ENCODE data around the gene UPF3A.
"Not testable (repeated sequence)": the region's sequence is repeated elsewhere in the genome, so short reads cannot be mapped to it uniquely, and the experiment has no call there.

Gene UPF3A

DNA sequence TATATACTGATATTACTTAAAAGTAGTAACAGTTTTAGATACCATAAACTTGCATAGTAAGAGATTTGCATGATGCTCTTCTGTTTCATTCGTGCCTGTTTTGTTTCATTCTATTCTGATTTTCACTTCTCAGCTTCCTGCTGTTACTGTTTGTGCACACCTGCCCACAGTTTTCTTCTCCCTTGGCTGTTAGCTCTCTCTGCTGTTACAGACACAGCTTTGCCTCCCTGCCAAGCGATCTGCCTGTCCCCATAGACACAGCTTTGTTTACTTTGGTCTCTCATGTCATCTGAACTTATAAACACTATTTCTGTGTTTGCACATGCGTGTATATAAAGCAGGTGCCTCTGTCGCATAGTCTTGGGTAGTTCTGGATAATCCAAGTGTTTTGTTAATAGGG is 21.4 kb upstream of the UPF3A start:
- ChIA-PET CTCF (no interaction called here), POLR2A (interaction anchor here (0.6 to 1.4 kb wide), 2 partner anchors 11 to 12 kb away, joined by 3 read pairs; no protein-coding TSS in a partner anchor)
- no peak overlapping the region for H3K4me3 ChIP-seq (ENCODE audit: low read depth, low read length)
- no peak for DNase-seq (ENCODE audit: low read depth, low spot score)
- TF ChIP-seq, protein P1, sequence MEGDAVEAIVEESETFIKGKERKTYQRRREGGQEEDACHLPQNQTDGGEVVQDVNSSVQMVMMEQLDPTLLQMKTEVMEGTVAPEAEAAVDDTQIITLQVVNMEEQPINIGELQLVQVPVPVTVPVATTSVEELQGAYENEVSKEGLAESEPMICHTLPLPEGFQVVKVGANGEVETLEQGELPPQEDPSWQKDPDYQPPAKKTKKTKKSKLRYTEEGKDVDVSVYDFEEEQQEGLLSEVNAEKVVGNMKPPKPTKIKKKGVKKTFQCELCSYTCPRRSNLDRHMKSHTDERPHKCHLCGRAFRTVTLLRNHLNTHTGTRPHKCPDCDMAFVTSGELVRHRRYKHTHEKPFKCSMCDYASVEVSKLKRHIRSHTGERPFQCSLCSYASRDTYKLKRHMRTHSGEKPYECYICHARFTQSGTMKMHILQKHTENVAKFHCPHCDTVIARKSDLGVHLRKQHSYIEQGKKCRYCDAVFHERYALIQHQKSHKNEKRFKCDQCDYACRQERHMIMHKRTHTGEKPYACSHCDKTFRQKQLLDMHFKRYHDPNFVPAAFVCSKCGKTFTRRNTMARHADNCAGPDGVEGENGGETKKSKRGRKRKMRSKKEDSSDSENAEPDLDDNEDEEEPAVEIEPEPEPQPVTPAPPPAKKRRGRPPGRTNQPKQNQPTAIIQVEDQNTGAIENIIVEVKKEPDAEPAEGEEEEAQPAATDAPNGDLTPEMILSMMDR (IDR thresholded peaks at IDR 0.05; ENCODE audit: insufficient read depth, low read length, missing control alignments) = no peak

DNA sequence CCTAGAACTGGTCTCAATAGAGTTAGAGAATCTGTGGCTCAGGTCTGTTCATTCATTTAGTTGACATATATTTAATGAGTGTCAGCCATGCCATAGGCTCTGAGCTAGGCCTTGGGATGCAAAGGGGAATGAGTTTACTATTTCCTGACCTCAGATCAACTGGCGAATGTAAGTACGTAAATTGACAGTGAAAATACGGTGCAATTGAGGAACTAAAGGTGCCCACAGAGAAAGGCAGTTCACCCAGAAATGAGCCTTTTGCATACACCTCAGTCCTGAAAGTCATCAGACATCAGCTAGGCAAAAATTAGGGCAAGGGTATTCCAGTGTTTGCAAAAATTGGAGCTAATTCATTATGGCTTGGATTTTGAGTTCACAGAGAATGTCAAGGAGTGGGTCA is 20.6 kb upstream of the UPF3A start:
- CTCF ChIA-PET = no interaction called here
- TF ChIP-seq, protein P1 (IDR thresholded peaks at IDR 0.05; ENCODE audit: insufficient read depth, low read length, missing control alignments) = no peak
- DNase-seq (ENCODE audit: low read depth, low spot score) = no peak
- H3K4me3 ChIP-seq (ENCODE audit: low read depth, low read length) = no peak overlapping the region
- POLR2A ChIA-PET = interaction anchor here (1.4 kb wide), 1 partner anchor 12 kb away, joined by 3 read pairs; no protein-coding TSS in a partner anchor

GRCh38 chr13:114261328-114261965 is 20.0 kb upstream of the UPF3A start:
- DNase-seq (ENCODE audit: low read depth, low spot score) = no peak
- TF ChIP-seq, protein P1 (IDR thresholded peaks at IDR 0.05; ENCODE audit: insufficient read depth, low read length, missing control alignments) = no peak
- no peak overlapping the region for H3K4me3 ChIP-seq (ENCODE audit: low read depth, low read length)
- POLR2A ChIA-PET = no interaction called here
- CTCF ChIA-PET = no interaction called here

DNA sequence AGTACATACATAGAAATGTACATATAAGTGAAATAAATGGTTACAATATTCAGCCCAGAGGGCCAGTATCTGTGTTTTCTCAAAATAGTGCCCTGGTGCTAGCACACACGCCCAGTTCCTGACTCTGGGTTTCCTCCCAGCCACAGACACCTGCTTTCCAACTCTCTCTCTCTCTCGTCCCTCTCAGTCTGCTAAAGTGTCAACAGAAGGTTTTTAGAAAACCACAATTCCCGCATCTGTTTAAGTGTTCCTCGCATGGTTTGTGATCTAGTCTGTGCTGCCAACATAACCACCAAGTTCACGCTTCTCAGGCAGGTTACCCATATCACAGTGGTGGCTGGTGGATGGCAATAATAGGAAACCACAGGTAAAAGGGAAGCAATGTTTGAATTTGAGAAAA is 17.8 kb upstream of the UPF3A start:
- no peak overlapping the region for H3K4me3 ChIP-seq (ENCODE audit: low read depth, low read length)
- POLR2A ChIA-PET = no interaction called here
- TF ChIP-seq, protein P1 (IDR thresholded peaks at IDR 0.05; ENCODE audit: insufficient read depth, low read length, missing control alignments) = no peak
- CTCF ChIA-PET = no interaction called here
- DNase-seq (ENCODE audit: low read depth, low spot score) = no peak

GRCh38 chr13:114264313-114264712 is 17.1 kb upstream of the UPF3A start:
- ChIA-PET CTCF (interaction anchor here (1.1 kb wide), 1 partner anchor 13 kb away, joined by 3 read pairs; no protein-coding TSS in a partner anchor), POLR2A (interaction anchor here (0.6 to 3.2 kb wide), 3 partner anchors 12 to 55 kb away, joined by 3 to 14 read pairs (median 10); partner anchors contain the start of gene UPF3A)
- DNase-seq (ENCODE audit: low read depth, low spot score); H3K4me3 ChIP-seq (ENCODE audit: low read depth, low read length): not testable (repeated sequence)

DNA sequence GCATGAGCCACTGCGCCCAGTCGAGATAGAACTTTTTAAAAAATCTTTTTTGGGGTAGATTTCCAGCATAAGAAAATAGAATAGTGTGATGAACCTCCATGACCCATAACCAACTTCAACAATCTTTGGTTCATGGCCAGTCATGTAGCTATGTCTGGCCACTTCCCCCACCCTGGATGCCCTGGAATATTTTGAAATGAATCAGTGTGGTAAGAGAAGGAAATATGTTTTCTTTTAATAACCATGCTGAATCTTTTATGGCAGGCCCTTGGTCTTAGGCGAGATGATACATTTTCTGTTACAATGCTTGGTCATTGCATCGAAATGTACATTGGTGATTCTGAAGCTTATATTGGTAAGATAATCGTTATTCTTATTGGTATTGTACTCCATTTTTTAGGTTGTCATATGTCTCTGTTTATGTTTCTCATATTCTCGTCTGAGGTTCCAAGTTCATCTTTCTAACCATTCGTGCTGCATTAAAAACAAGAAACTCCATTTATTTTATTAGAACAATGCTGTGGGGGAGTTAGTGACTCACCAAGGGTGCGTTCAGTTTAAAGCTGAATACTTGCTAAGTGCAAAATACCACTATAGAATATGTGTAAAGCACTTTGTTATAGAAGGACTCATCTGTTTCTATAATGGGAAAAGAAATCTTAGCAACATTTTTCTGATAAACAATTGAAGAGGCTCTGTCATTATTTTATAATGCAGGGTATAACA is 16.4 kb upstream of the UPF3A start:
- H3K4me3 ChIP-seq (ENCODE audit: low read depth, low read length) = no peak overlapping the region
- peak; percentile 66 for DNase-seq (ENCODE audit: low read depth, low spot score)
- POLR2A ChIA-PET = interaction anchor here (0.6 to 3.2 kb wide), 5 partner anchors 13 to 76 kb away, joined by 3 to 14 read pairs (median 3); partner anchors contain the start of gene UPF3A
- CTCF ChIA-PET = interaction anchor here (0.9 to 1.1 kb wide), 2 partner anchors 12 to 15 kb away, joined by 3 read pairs; no protein-coding TSS in a partner anchor
- TF ChIP-seq, protein P1 (IDR thresholded peaks at IDR 0.05; ENCODE audit: insufficient read depth, low read length, missing control alignments) = no peak
